Activated CD4-positive, alpha-beta T cell treated with anti-CD3 and anti-CD28 coated beads, Interleukin-2, amount 50 U/mL, for 24 hours (primary cell): ENCODE data around the gene EEF1A1.
A peak's percentile ranks its signal among the peaks of the same experiment; 100 is the strongest.
"Not testable (repeated sequence)": the region's sequence is repeated elsewhere in the genome, so short reads cannot be mapped to it uniquely, and the experiment has no call there.

ENCODE experiments used
- DNase-seq, 2 donors: peaks; one replicate each; pipeline ENCODE4 v3.0.0-alpha.2; 2020; ENCODE audit warnings: low read depth in 1 of 2, low spot score in 1 of 2

The EEF1A1 gene

DNA sequence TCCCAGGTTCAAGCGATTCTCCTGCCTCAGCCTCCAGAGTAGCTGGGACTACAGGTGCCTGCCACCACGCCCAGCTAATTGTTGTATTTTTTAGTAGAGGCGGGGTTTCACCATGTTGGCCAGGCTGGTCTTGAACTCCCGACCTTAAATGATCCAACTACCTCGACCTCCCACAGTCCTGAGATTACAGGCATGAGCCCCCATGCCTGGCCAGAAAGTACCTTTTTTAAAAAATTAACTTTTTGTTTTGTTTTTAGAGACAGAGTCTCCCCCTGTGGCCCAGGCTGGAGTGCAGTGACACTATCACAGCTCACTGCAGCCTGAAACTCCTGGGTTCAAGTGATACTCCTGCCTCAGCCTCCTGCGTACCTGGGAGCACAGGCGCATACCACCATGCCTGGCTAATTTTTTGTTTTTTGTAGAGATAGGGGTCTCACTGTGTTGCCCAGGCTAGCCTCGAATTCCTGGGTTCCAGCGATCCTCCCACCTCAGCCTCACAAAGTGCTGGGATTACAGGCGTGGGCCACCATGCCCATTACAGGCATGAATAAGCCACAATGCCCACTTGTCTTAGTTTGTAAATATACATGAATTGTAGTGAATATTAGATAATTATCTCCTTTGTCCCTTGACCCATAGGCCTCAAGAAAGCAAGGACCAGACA, 17.4 kb upstream of the EEF1A1 start:
- DNase-seq, result no peak

DNA sequence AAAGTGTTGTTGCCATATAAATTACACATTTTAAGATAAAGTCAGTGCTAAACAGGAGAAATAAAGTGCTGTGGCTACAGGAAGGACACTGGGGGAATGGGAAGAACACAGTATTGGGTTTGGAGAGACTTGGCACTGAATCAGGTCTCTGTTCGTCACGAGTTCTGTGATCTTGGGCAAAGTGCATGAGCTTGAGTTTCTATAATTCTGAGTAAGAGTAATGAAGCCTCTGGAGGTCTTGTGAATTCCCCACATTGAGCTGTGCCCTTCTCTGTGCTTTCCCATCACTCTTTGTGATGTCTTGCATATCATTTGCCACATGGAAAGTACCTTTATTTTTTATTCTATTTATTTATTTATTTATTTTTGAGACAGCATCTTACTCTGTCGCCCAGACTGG, 16.8 kb upstream of the EEF1A1 start:
- DNase-seq, result no peak

DNA sequence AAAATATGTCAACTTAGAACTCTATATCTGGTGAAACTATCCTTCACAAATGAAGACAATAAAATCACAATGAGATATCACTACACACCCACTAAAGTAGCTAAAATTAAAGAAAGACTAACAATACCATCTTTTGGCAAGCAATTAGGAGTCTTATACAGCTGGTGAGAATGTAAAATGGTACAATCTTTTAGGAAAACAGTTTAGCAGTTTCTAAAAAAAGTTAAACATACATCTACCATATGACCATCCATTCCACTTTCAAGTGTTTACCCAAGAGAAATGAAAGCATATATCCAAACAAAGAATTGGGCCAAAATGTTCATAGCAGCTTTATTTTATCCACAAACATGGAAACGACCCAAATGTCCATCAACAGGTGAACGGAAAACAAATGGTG, 13.8 kb upstream of the EEF1A1 start:
- no peak for DNase-seq

DNA sequence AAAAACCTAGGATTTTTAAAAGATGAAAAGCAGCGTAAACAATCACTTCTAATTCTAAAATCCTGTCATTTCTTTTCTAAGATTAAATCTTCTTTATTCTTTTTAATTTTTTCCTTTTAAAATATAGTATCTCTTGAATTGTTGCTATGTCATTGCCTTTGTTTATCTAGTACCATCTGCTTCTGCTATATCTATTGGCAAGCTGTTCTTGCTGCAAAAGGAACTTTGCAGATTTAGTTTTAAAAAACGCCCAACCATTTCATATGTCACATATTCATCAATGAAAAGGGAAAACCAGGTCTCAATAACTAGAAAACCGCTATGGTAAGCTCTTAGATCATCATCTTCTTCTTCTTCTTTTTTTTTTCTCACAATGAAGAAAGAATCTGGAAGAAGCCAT, 11.5 kb upstream of the EEF1A1 start:
- no peak for DNase-seq

DNA sequence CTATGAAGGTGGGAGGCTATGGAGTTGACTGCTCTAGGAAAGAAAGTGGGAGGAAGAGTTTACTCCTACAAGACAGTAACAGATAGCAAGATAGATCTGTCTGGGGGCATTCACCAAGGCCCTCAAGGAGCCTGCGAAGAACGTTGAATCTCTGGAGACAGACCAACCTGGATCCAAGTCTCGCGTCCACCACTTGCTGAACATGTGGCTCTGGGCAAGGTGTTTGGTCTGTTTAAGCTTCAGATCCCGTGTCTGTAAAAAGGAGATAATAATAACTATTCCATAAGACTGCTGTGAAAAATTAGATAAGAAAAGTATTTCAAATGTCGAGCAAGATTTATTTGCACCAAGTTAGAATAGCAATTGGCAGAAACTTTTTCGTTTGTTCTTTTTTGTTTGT, 8.1 kb upstream of the EEF1A1 start:
- no peak for DNase-seq

DNA sequence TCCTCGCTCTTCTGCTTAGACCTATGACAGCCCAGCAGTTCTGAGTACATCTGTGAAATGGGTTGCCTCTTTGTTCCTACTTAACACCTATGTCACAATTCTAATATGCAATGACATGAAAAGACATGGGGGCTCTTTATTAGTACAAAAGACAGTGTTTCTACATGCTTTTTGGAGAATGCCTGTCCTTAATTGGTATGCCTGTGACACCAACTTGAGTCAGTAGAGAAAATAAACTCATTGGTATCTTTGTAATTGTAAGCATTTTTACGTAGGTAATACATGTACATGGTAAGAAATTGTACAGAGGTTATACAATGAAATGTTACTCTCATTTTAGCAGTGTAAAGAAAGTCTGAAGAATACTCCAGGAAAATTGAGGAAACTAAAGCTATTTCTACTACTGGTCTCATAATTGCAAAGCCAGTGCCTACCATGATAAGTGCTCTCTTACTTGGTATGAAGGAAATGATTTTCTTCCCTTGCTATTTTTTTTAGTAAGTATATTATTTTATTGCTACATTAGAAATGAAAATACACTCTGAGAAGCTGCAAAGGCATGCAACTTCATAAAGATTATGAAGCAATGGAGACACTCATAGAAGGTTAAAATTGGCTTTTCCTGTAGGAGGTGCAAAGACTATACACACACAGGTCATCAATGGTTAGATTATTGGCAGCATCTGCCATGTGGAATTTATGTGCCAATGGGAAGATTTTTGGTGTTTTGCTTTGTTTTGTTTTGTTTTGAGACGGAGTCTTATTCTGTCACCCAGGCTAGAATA, 4.9 kb upstream of the EEF1A1 start:
- no peak for DNase-seq

DNA sequence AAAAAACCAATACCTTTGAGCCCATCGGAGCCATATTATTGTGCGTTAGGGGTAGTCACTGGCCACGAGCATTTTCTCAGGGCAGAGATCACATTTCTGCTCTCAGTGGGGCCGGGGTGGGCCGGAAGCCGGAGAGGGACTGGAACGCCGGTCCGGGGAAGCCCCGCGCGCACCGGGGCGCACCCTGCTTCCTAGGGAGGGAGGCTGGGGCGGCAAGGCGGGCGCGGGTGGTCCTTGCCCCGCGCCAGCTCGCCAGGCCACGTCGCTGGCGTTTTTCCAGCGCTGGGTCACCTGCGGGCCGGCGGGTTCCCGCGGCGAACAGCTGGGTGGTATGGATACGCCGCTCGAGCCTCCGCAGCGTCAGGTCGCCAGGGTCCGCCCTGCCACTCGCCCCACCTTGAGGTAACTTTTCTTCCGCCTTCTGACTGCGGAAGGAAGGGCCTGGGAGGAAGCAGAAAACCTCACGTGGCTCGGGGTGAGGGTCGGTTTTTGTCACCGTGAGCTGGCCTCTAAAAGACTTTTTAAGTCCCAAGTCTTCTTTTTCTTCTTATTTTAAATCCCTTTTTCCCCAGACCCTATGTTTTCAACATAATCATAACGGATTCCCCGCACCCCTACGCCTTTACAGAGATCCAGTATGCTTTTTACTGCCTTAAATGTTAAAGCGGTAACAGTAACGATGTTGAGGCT, 2.7 kb upstream of the EEF1A1 start:
- peak; percentile 61 to 74 for DNase-seq

DNA sequence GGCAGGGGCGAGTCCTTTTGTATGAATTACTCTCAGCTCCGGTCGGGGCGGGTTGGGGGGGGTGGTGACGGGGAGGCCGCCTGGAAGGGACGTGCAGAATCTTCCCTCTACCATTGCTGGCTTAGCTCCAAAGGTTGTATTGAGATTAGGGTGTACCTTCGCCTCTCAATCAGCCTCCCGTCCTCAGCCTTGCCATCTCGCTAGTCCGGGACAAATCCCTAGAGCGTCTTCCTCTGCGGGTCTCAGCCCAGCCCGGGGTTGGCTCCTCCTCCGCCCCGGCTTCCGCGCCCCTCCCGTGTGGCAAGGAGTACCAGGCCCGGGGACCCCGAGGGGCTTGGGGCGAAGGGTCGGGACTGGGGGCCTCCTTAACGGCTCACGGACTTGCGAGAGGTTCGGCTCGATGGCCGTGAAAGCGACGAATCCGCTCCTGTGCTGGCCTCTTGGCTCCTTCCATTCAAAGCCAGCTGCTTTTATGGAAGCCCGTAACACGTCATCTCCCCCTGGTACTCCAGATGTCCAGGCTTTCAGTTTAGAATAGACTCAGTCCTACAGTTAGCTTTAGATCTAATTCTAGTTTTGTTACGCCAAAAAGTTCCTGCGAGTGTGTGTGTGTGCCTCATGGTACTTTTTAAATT, 636 bp upstream of the EEF1A1 start:
- peak in 1 of 2 donors; percentile 68 for DNase-seq

DNA sequence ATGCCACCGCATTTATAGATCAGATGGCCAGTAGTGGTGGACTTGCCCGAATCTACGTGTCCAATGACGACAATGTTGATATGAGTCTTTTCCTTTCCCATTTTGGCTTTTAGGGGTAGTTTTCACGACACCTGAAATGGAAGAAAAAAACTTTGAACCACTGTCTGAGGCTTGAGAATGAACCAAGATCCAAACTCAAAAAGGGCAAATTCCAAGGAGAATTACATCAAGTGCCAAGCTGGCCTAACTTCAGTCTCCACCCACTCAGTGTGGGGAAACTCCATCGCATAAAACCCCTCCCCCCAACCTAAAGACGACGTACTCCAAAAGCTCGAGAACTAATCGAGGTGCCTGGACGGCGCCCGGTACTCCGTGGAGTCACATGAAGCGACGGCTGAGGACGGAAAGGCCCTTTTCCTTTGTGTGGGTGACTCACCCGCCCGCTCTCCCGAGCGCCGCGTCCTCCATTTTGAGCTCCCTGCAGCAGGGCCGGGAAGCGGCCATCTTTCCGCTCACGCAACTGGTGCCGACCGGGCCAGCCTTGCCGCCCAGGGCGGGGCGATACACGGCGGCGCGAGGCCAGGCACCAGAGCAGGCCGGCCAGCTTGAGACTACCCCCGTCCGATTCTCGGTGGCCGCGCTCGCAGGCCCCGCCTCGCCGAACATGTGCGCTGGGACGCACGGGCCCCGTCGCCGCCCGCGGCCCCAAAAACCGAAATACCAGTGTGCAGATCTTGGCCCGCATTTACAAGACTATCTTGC, 725 bp downstream of the EEF1A1 start:
- peak; percentile 82 to 84 for DNase-seq

DNA sequence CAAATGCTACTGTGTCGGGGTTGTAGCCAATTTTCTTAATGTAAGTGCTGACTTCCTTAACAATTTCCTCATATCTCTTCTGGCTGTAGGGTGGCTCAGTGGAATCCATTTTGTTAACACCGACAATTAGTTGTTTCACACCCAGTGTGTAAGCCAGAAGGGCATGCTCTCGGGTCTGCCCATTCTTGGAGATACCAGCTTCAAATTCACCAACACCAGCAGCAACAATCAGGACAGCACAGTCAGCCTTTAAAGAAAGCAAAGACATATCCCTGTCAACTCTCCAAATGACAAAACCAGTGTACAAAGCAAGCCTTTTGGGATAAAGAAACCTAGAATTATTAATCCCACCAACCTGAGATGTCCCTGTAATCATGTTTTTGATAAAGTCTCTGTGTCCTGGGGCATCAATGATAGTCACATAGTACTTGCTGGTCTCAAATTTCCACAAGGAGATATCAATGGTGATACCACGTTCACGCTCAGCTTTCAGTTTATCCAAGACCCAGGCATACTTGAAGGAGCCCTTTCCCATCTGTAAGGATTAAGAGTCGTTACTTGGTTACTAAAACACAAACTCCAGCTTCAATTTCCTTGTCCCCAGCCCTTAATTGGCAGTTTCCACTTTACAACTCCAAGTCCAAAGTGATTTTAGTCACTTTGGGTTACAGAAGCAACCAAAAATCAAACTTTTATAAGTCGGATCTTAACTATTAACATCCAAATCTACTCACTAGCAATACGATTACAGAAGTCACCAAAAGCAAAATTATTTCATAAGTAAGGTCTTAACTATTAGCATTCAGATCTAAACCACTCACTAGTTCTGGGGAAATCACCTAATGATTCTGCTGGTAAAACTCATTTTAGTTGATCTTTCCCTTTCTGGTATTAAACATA, 1.6 kb downstream of the EEF1A1 start:
- not testable (repeated sequence) for DNase-seq

DNA sequence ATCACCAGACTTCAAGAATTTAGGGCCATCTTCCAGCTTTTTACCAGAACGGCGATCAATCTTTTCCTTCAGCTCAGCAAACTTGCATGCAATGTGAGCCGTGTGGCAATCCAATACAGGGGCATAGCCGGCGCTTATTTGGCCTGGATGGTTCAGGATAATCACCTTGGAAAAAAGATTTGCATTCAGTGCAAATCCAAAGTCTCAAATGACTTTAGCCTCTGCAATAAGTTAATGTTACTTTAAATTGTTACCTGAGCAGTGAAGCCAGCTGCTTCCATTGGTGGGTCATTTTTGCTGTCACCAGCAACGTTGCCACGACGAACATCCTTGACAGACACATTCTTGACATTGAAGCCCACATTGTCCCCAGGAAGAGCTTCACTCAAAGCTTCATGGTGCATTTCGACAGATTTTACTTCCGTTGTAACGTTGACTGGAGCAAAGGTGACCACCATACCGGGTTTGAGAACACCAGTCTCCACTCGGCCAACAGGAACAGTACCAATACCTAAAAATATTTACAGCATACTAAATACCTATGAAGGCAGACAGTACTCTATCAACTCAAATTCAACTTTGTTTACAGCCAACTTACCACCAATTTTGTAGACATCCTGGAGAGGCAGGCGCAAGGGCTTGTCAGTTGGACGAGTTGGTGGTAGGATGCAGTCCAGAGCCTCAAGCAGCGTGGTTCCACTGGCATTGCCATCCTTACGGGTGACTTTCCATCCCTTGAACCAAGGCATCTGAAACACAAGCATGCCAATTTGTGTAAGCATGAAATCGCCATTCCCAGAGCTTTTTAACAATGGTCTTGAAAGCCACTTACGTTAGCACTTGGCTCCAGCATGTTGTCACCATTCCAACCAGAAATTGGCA, 2.5 kb downstream of the EEF1A1 start:
- not testable (repeated sequence) for DNase-seq

DNA sequence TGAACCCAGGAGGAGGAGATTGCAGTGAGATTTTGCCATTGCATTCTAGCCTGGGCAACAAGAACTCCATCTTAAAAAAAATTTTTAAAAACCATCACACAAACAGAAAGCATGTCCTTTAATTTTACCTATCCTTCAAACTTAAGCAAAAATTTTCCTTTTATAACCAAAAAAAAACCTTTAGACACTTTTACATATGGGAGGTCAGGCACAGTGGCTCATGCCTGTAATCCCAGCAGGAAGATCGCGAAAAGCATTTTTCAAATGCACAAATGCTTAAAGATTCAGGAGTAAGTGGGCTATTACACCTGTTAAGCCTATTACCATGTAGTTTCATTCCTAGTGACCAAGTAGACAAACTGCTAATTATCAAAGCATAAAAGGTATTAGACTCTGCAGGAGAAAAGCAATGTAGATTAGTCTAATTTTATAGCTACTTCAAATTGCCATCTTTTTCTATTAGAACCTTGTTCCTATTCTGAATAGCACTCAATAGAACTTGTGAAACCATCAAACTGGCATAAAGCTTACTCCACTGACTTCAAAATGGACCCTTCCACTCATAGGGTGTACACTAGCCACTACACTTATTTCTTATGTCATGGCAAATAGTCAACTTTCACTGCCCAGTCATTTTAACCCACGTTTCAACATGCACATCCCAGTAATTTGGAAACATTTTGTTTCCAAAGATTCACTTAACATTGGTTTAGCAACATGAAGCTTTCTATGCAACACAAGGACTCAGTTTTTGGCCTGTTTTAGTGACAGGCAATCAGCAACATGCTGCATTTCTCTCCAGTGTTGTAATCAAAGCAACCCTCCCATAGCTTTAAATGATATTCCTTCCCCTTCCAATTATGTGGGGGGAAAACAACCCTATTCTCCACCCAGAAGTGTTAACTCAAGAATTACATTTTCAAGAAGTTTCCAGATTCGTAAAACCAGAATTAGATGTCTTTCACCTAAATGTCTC, 4.0 kb downstream of the EEF1A1 start:
- DNase-seq, result no peak

DNA sequence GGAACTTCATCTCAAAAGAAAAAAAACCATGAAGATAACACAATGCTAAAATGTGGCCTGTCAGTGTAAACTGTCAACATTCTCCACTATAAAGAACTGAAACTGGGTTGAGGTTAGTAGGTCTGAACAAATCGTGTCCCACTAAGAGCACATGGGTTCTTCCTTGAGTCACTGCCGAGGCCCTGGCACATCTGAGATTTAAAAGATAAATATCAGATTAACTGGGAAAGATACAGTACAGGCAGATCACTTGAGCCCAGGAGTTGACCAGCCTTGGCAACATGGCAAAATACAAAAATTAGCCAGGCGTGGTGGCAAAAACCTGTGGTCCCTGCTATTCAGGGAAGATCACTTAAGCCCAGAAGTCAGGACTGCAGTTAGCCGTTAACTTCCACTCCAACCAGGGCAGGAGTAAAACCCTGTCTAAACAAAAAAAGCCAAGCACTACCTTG, 5.6 kb downstream of the EEF1A1 start:
- DNase-seq, result no peak

DNA sequence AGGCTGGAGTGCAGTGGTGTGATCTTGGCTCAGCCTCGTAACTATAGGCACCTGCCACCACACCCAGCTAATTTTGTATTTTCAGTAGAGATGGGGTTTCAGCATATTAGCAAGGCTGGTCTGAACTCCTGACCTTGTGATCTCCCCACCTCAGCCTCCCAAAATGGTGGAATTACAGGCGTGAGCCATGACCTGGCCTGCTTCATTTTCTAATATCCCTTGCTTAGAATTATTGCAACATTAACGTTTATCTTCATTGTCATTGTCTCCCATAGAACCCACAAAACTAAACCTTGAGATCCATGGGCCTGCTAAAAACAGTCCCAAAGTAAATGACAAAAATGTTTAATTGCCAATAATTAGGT, 6.1 kb downstream of the EEF1A1 start:
- DNase-seq, result no peak

DNA sequence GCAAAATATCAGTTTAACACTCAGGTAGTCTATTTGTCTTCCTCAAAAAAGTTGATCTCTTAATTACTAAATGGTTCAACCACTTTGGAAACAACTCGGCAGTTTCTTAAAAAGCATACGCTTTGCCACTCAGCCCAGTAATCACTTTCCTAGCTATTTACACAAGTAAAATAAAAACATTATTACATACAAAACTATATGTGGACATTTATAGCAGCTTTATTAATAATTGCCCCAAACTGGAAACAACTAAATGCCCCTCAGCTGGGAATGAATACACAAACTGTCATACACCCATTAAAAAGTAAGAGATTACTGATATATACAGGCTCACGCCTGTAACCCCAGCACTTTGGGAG, 7.4 kb downstream of the EEF1A1 start:
- no peak for DNase-seq

DNA sequence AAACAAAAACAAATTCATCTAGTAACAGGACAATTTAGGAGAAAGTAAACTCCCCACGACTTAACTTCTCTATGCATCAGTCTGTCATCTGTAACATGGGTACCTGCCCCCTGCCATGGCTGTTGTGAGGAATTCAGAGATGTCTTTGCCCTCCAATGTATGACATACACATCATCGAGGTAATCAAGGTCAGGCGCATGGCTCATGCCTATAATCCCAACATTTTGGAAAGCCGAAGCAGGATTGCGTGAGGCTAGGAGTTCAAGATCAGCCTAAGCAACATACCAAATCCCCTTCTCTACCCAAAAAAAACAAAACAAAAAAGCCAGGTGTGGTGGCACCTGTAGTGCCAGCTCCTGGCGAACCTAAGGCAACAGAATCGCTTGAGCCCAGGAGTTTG, 9.0 kb downstream of the EEF1A1 start:
- DNase-seq, result no peak

DNA sequence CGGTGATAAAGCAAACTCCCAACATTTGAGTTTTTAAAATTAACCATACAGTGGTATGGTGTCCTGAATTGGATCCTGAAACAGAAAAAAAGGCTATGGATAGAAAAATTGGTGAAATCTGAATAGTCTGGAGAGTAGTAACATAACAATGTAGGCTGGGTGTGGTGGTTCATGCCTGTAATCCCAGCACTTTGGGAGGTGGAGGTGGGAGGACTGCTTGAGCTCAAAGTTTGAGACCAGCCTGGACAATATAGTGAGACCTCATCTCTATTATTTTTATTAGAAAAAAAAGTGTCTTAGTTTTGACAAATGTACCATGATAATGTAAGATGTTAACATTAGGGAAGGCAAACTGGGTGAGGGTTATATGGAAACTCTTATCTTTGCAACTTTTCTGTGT, 11.0 kb downstream of the EEF1A1 start:
- DNase-seq, result no peak

DNA sequence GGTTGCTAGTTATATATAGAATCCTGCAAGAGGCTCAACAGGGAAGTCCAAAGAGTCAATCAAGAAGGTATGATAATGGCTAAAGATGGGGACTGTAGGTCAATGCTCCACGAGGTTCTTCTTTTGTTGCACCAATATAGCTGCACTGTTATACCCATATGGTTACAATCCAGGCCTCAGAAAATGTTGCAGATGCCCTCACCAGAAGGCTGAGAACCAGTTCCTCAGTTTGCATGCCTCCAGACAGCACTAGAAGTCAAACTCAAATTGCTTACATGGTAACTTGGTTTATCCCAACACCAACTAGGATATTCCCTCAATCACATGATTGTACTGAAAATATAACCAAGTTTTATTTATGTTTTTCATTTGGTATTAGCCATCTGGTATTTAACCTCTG, 12.1 kb downstream of the EEF1A1 start:
- DNase-seq, result no peak
